K562 (cell line): ENCODE results near the gene GLG1.
"Not testable (repeated sequence)": the region's sequence is repeated elsewhere in the genome, so short reads cannot be mapped to it uniquely, and the experiment has no call there.

Experiments
- BACH1 ChIP-seq: fragments of 200-800 bp; sonication (Bioruptor generic); IDR thresholded peaks from 2 replicates; pipeline ENCODE4 v1.6.1; 2016; ENCODE audit warnings: missing genetic modification characterization, missing compliant biosample characterization
- CTCF ChIP-seq, 3 experiments: IDR thresholded peaks in 2 of 3; conservative IDR thresholded peaks in 1 of 3; 2 replicates each; pipeline ENCODE4 v1.5.1; 2011 to 2012; ENCODE audit warnings: low read length in 3 of 3, mild to moderate bottlenecking in 3 of 3, control low read depth in 2 of 3, improper control_type of control experiment in 1 of 3, inconsistent platforms in 1 of 3, low read depth in 1 of 3, mixed read lengths in 1 of 3, moderate library complexity in 1 of 3; ENCODE audit not compliant: insufficient read depth in 2 of 3
- IRF9 ChIP-seq: fragments of 450-650 bp; IDR thresholded peaks from 2 replicates; pipeline ENCODE4 v1.6.1; 2016; ENCODE audit warnings: missing biosample characterization, missing genetic modification characterization
- KLF13 ChIP-seq: fragments of 450-650 bp; IDR thresholded peaks from 2 replicates; pipeline ENCODE4 v1.6.1; 2016; ENCODE audit warnings: missing genetic modification characterization, low read depth, mild to moderate bottlenecking, missing compliant biosample characterization, moderate library complexity, borderline replicate concordance
- MAFK ChIP-seq: IDR thresholded peaks from 2 replicates; pipeline ENCODE4 v1.6.1; 2011; ENCODE audit warnings: low read length, improper control_type of control experiment
- MTA2 ChIP-seq: fragments of 450-650 bp; IDR thresholded peaks from 2 replicates; pipeline ENCODE4 v1.6.1; 2016; ENCODE audit warnings: low read depth
- POLR2A ChIP-seq: fragments of 450-650 bp; conservative IDR thresholded peaks from 2 replicates; pipeline ENCODE4 v1.6.1; 2016
- RNF2 ChIP-seq: sonication (generic); IDR thresholded peaks from 2 replicates; pipeline ENCODE4 v1.6.1; 2016
- SMAD2 ChIP-seq: fragments of 150-350 bp; IDR thresholded peaks from 2 replicates; pipeline ENCODE4 v1.6.1; 2014; ENCODE audit warnings: low read depth, mild to moderate bottlenecking, low read length
- SMARCA5 ChIP-seq: fragments of 450-650 bp; IDR thresholded peaks from 2 replicates; pipeline ENCODE4 v1.6.1; 2016
- SREBF2 ChIP-seq: sonication (generic); formaldehyde crosslinking; IDR thresholded peaks from 2 replicates; pipeline ENCODE4 v1.4.0; 2020; ENCODE audit warnings: mild to moderate bottlenecking, missing genetic modification reagents
- ZBTB33 ChIP-seq: sonication (generic); formaldehyde crosslinking; IDR thresholded peaks from 2 replicates; pipeline ENCODE4 v1.8.1; 2023; ENCODE audit warnings: mild to moderate bottlenecking, missing genetic modification reagents

GRCh38 chr16:74409185-74409981 is 197.5 kb downstream of the GLG1 start:
- TF ChIP-seq SMAD2; ZBTB33 (CRISPR knock-in tag); RNF2; IRF9 (tag); MTA2; SREBF2 (CRISPR knock-in tag); MAFK; SMARCA5; CTCF (IDR thresholded peaks at IDR 0.05 in 2 of 3, conservative IDR thresholded peaks at IDR 0.05 in 1 of 3; ENCODE audit: insufficient read depth in 2 of 3, low read depth in 1 of 3, low read length in 3 of 3); KLF13; BACH1; POLR2A: not testable (repeated sequence)
